DMS153 treated with DMSO at 0.1 percent for 48 hours (cell line): ENCODE data around the gene SFTA2.

Experiments
- DNase-seq: peaks from one replicate; lab custom pipeline; 2025; ENCODE audit not compliant: unreplicated experiment; lab: John Stamatoyannopoulos, UW

The SFTA2 gene

GRCh38 chr6:30890646-30891449 lies 41.1 kb downstream of the SFTA2 start:
- DNase-seq: no peak

GRCh38 chr6:30889921-30890645 lies 41.9 kb downstream of the SFTA2 start:
- peak; percentile 19 for DNase-seq

GRCh38 chr6:30889496-30889885 lies 42.5 kb downstream of the SFTA2 start:
- no peak for DNase-seq

DNA sequence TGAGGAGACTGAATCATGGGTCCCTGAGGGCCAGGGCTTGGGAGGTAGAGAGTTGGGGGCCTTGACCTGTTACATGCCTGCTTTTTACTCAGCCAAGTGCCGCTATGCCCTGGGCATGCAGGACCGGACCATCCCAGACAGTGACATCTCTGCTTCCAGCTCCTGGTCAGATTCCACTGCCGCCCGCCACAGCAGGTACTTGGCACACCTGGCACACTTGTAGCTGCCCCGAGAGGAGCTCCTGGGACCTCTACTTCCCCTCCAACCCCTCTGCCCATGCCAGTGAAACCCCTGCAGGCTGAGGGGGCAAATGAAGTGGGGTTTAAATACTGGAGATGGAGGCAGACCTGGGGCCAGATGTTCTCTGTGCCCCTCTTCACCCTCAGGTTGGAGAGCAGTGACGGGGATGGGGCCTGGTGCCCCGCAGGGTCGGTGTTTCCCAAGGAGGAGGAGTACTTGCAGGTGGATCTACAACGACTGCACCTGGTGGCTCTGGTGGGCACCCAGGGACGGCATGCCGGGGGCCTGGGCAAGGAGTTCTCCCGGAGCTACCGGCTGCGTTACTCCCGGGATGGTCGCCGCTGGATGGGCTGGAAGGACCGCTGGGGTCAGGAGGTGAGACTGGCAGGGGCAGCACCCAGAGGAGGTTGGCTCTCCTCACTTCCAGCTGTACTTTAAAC lies 43.0 kb downstream of the SFTA2 start:
- no peak for DNase-seq

DNA sequence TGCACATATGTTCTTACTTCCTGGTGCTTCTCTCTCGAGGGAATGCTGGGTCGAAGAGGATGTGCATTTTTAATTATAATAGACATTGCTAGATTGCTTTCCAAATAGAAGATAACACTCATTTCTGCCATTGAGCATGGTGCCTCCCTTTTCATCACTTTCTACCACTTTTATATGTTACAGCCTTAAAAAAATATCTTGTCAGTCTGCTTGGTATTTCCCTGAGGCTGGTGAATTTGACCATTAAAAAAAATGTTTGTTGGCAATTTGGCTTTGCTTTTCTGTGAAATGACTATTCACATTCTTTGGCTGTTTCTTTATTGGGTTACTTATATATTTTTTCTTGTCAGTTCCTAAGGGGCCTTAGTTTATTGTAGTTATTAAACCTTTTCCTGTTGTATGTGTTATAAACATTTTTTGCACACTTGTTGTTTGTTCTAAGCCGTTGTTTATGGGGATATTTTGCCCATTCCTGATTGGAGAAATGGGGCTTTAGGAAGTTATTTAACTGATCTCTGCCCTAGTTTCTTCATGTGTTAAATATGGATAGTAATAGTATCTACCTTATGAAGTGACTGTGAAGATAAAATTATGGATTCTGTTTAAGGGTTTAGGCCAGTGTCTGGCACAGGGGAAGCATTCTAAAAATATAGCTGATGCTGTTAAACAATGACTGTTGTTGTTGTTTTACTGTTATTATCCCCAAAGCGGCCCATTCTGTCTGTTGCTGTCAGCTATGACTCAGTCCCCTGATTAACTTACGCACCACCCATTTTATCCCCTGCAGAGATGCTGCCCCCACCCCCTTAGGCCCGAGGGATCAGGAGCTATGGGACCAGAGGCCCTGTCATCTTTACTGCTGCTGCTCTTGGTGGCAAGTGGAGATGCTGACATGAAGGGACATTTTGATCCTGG lies 43.8 kb downstream of the SFTA2 start:
- DNase-seq: no peak

- DNase-seq: no peak
These were observed 45.1 kb downstream of the SFTA2 start for GRCh38 chr6:30886897-30887255.

DNA sequence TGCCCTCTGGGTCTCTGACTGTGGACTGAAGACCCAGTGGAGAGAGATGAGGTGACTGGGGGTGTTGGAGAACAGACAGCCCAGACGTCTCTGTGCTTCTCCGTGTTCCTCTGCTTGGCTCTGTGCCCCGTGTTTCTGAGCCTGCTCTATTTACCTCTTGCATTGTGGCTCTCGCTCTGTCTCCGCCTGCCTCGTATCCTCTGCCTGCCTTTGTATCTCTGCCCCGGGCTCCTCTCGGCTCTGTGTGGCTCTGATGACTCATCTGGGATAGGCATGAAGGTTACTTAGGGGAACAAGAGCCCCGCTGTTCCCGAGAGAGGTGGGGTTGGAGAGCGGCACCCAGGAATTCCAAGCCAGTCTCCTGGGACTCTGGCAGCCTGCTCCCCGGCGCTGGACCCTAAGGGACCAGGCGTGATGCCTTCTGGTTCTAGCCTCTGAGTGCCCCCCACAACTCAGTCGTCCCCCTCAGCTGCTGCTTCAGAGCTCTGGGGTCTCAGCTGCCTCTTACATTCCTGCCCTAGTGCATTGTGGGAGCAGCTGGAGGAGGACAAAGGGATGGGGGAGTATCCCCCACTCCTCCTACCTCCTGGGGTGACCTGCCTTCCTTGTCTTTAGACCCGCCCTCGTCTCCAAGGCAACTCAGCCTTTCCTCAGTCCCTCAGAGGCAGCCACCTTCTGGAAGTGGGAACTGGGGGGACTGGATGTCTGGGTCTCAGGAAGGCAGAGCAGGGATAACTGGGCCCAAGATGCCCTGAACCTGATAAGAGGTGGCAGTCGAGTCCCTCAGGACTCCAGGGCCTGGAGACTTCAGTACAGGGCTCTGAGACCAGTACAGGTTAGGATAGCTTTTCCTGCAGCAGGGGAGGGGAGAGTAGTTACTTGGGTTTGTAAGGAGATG lies 45.7 kb downstream of the SFTA2 start:
- peak; percentile 49 for DNase-seq

DNA sequence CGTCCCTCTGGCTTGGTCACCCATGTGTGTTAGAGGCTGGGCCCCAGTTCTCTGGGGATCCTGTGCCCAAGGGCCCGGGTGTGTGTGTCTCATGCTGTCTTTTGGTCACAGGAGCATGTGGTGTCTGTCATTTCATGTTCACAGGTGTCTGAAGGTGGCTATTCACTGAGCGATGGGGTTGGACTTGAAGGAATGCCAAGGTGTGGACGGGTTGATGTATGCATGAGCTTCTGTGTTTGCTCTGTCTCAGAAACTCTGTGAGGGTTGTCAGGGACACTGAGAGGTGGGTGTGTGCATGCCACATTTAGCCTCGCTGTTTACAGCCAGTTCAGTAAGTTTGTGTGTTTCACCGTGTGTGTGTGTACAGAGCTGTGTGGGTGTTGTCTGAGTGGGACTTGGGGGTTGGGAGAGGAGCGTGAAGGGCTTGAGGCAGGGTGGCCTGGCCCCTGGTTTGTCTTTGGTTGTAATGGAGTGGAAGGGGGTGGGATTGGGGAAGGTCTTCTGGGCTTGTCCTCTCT lies 46.4 kb downstream of the SFTA2 start:
- no peak for DNase-seq

DNA sequence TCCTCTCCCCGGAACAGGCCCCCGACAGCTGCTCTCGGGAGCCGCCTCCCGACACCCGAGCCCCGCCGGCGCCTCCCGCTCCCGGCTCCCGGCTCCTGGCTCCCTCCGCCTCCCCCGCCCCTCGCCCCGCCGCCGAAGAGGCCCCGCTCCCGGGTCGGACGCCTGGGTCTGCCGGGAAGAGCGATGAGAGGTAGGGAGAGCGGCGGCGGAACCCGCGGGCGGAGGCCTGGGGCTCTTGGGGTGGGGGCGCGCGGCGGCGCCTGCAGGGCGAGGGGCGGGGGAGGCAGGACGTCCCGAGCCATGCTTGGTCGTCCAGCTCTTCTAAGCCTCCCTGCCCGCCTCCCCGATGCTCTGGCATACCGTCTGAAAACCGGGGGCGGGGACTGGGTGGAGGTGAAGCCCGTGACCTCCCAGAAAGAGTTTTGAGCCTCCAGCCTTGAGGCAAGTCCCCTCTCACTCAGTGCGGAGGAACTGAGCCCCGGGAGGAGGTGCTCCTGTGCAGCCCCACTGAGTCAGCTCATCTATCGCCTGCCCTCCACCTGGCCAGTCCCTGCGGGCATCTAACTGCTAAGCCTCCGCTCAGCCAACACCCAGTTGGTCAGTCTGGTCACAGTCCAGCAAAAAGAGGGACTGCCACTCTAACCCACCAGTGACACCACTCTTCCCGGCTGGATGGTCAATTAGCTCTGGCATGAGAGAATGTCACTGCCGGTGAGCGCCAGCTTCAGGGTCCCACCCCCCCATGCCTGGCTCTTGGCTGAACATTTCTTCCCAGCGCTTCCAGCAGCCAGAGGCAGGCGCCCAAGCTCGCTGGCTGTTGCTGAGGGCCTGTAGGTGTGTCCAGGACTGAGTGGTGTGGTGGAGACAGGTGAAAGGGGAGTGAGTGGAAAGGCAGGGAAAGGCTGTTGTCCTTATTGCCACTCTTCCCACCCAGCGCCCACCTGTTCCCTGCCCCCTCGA lies 47.2 kb downstream of the SFTA2 start:
- no peak for DNase-seq

DNA sequence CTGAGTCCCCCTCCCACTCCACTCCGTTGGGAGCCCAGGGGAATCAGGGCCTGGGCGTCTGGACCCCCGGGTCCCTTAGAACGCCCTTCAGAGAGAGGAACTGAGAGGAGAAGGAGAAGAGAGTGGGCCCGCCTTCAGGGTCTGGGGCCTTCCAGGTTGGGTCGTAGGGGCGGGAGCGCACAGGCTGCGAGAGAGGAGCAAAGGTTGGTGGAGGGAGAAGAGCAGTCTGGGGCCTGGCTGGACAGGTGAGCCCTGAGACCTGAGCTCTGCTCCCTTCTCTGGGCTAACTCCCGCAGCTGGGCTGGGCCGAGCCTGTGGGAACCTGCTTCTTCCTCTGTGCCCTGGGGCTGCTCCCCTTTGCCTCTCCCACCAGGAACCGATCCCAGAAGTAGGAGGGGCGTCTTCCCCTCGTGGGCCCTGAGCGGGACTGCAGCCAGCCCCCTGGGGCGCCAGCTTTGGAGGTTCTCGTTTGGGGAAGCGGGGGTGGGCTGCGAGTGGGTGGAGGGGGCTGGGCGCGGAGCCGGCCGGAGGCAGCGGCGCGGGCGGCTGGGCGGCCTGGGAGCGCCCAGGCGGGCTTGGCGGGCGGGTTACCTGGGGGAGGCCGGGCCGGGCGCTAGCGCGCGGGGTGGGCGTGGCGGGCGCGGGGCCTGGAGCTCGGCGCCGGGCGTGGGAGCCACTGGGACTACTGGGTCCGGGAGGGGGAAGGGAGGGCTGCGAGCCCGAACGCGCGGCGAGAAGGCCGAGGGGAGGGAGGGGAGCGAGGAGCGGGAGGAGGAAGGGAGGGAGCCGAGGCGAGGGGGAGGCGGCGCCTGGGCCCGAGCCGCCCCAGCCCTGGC lies 48.1 kb downstream of the SFTA2 start, which contains the start of gene DDR1:
Gene DDR1, plus strand, starts transcription at position 835 of the 836 bp plus-strand sequence. CDS start 4,211 bp downstream, outside the sequence.
- peak; percentile 48 for DNase-seq

GRCh38 chr6:30882759-30883684 lies 48.9 kb downstream of the SFTA2 start:
- DNase-seq: peak; percentile 49

DNA sequence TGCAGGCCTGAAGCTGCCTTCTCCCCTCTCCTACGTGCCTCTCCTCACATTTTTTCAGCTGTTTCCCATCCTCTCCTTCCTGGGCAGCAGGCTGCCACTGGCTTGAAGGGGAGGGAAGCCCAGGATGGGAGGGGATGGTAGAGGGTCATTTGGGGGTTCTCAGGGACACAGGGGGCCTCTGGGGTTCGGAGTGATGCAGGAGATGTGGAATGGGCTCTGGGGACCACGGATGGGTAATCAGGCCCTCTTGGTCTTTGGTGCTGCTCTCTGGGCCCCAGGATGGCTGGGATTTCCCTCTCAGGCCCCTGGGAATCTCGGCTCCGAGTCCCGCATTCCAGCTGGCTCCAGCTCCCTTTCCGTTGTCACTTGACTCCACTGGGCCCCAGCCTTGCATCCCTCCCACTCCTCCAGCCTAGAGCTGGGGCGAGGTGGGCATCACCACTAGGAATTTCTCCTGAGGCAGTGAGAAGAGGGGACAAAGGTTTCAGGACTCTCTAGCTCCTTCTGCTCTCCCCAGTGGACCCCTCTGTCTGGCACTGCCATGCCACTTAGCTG lies 49.7 kb downstream of the SFTA2 start:
- no peak for DNase-seq

DNA sequence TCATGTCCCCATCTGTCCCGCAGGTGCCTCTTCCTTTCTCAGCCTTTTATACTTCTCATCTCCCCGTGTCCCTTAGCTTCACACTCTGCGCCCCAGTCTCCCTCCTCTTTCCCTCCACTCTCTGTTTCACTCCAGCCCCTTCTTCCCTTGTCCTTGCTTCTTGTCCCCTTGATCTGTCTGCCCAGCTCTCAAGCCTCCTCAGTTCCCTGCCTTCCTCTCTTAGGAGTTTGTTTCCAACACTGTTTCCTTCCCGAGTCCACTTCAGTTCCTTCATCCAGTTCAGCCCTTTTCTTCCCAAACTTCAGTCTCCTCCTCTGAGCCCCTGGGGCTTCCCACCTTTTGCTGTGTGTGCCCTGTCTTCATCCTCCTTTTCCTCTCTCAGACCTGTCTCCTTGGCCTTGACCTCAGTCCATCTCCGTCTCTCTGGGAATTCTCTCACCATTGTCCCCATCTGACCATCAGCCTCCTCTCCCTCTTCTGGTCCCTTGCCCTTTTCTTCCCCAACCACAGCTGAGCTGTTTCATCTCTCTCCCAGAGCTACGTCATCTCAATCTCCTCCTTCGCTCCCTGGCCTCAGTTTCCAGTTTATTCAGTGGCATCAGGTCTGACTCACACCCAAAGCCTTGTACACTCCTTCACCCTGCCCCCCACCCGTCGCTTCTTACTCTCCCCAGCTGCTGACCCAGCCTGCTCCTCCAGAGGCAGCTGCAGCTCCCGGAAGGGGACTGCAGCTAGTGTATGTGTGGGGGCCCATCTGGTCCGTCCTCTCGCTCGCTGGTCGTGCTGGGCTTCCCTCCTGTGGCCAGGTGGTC lies 50.4 kb downstream of the SFTA2 start:
- no peak for DNase-seq
